ENCODE measurements around the gene SPAG9. TPM values are rescaled to one million over a fixed set of nuclear protein-coding genes. Genes with fewer than 3 reads are reported as not detected.

Gene SPAG9
- total and polyA plus RNA-seq, 8 donors = 105 to 147 (median 116) TPM

- no peak for ATAC-seq
- intact Hi-C loops (cut with DNase I) = no loop called here
- no peak for DNase-seq
- peaks cover 0 to 24% of the 10 kb centered on the region in 2 donors for H3K4me1 ChIP-seq
- H3K27ac ChIP-seq = no peak overlapping the region
- no peak overlapping the region for H3K4me3 ChIP-seq
- H3K36me3 ChIP-seq = peaks cover 0 to 4% of the 10 kb centered on the region in 2 donors
- H3K9me3 ChIP-seq = no peaks in the 10 kb centered on the region
- H3K27me3 ChIP-seq = no peaks in the 10 kb centered on the region
- TF ChIP-seq CTCF (IDR thresholded peaks at IDR 0.05) = no peak
Observed at GRCh38 chr17:51054748-51055147, 65.9 kb downstream of the SPAG9 start.

- peaks cover 2 to 30% of the 10 kb centered on the region in 2 donors for H3K4me1 ChIP-seq
- intact Hi-C loops (cut with DNase I) = no loop called here
- H3K9me3 ChIP-seq = no peaks in the 10 kb centered on the region
- TF ChIP-seq CTCF (IDR thresholded peaks at IDR 0.05) = no peak
- H3K27ac ChIP-seq = no peak overlapping the region
- H3K36me3 ChIP-seq = peaks cover 0 to 4% of the 10 kb centered on the region in 2 donors
- DNase-seq (no peak), ATAC-seq (no peak)
- no peaks in the 10 kb centered on the region for H3K27me3 ChIP-seq
- H3K4me3 ChIP-seq = no peak overlapping the region
Observed at GRCh38 chr17:51052235-51052634, 68.4 kb downstream of the SPAG9 start.

- Histone ChIP-seq H3K27me3 (no peaks in the 10 kb centered on the region), H3K4me3 (no peak overlapping the region), H3K36me3 (peaks cover 0 to 4% of the 10 kb centered on the region in 2 donors), H3K9me3 (no peaks in the 10 kb centered on the region), H3K27ac (no peak overlapping the region), H3K4me1 (peaks cover 2 to 19% of the 10 kb centered on the region in 2 donors)
- intact Hi-C loops (cut with DNase I) = no loop called here
- ATAC-seq (no peak), DNase-seq (no peak)
- no peak for TF ChIP-seq CTCF (IDR thresholded peaks at IDR 0.05)
Observed at GRCh38 chr17:51050291-51051033, 70.2 kb downstream of the SPAG9 start.

DNA sequence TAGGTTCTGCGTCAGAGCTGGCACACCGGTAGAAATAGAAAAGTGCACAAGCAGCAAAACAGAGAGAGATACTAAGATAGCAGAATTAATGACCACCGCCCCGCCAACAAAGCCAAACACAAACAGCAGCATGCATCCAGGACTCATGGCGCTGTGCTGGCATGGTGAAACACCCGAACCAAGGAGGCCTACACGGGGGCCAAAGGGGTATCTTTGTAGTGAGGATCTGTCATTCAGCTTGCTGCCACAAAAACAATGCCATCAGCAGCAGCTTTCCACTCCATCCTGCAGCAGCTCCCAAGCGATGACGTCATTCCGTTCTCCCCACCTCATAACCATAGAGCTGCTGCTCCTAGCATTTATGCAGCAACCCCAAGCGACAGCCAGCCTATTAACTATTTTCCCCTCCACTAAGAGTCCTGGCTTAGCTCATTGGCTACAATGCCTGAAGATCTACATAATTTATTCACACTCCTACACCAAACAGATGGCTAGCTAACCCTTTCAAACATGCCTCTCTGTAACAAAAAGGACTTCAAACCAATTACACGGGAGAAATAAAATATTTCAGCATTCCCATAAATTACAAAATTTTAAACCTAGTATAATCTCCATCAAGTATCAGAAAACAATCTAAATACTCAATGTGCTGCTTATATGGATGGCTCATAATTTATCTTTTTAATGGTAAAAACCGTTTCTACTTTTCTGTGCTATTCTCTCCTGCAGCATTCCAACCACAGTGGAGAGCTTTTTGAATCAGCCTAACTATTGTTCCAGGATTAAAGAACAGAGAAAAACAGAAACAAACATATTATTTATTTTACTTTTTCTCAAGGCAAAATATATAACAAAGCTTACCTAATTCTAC, 73.9 kb downstream of the SPAG9 start:
- peak in 3 of 4 donors; percentile 62 to 95 (median 89) for DNase-seq
- no peak for TF ChIP-seq CTCF (IDR thresholded peaks at IDR 0.05)
- ATAC-seq = peak; percentile 77
- Histone ChIP-seq H3K9me3 (no peaks in the 10 kb centered on the region), H3K4me3 (no peak overlapping the region), H3K36me3 (no peaks in the 10 kb centered on the region), H3K4me1 (peaks cover 2 to 19% of the 10 kb centered on the region in 2 donors), H3K27ac (peak overlapping the region in 1 of 2 donors; percentile 44), H3K27me3 (no peaks in the 10 kb centered on the region)
- intact Hi-C loops (cut with DNase I) = no loop called here

DNA sequence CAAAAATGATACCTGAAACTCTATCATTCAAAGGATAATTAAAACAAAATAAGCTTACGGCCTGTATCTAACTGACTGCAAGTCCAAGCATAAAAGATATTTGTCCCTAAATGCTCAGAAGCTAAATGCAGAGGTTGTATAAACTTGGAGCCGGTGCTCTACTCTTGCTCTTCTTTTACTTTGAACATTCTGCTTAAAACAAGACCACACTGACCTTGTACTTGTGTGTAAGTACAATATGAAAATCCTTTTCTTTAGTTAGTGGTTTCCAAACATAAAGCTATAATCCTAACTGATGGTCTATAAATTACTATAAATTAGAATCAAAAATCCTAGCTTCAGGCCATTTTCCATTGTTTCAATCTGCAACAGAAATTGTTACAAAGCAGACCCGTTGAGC, 74.6 kb downstream of the SPAG9 start:
- Histone ChIP-seq H3K27ac (peak overlapping the region in 1 of 2 donors; percentile 44), H3K27me3 (no peaks in the 10 kb centered on the region), H3K4me1 (peaks cover 2 to 18% of the 10 kb centered on the region in 2 donors), H3K36me3 (no peaks in the 10 kb centered on the region), H3K4me3 (no peak overlapping the region), H3K9me3 (no peaks in the 10 kb centered on the region)
- ATAC-seq (no peak), DNase-seq (peak in 1 of 4 donors; percentile 23)
- TF ChIP-seq CTCF (IDR thresholded peaks at IDR 0.05) = no peak
- intact Hi-C loops (cut with DNase I) = no loop called here
